OCI-LY3 (cell line): ENCODE measurements around the gene SHCBP1L.

Experiments
- CTCF ChIP-seq: fragments of 200-600, 300-600 bp; sonication (generic); IDR thresholded peaks from 2 replicates; pipeline ENCODE4 v1.5.1; 2014; ENCODE audit warnings: antibody characterized with exemption, low read length, low read depth
- EZH2phosphoT487 ChIP-seq: fragments of 200-600 bp; shearing (Covaris generic); IDR thresholded peaks from 2 replicates; pipeline ENCODE4 v1.6.1; 2018; ENCODE audit warnings: antibody characterized with exemption, mixed run types, low read depth

GRCh38 chr1:182985876-182986275 is 32.9 kb upstream of the SHCBP1L start:
- no peak for TF ChIP-seq EZH2phosphoT487
- no peak for TF ChIP-seq CTCF
